HepG2 (cell line): ENCODE measurements around the gene SLC36A1. TPM values are rescaled to one million over a fixed set of nuclear protein-coding genes. Genes with fewer than 3 reads are reported as not detected.

ENCODE experiments used
- IRF2 ChIP-seq: IDR thresholded peaks from 2 replicates; pipeline ENCODE4 v1.6.1; 2018; ENCODE audit warnings: missing genetic modification reagents, missing compliant biosample characterization
- KIAA2018 ChIP-seq: sonication (generic); formaldehyde crosslinking; IDR thresholded peaks from 2 replicates; pipeline ENCODE4 v1.5.0; 2020; ENCODE audit warnings: mild to moderate bottlenecking, missing genetic modification reagents, borderline replicate concordance
- KLF16 ChIP-seq, 2 experiments: sonication (generic) in 1 of 2; formaldehyde crosslinking in 1 of 2; IDR thresholded peaks; 2 replicates each; pipeline versions ENCODE4 v1.6.1 to v1.8.0; 2016 to 2023; ENCODE audit warnings: missing genetic modification reagents in 2 of 2, missing compliant biosample characterization in 1 of 2
- PRPF4 ChIP-seq: fragments of 200-400 bp; formaldehyde crosslinking; IDR thresholded peaks from 2 replicates; pipeline ENCODE4 v1.6.1; 2016; ENCODE audit warnings: low read length, low read depth; ENCODE audit not compliant: poor library complexity, severe bottlenecking
- SMAD1 ChIP-seq: sonication (generic); formaldehyde crosslinking; IDR thresholded peaks from 2 replicates; pipeline ENCODE4 v1.4.0; 2020; ENCODE audit warnings: missing genetic modification reagents, low read depth, mild to moderate bottlenecking, borderline replicate concordance
- SMARCC2 ChIP-seq: fragments of 450-650 bp; IDR thresholded peaks from 2 replicates; pipeline ENCODE4 v1.6.1; 2017; ENCODE audit warnings: antibody characterized with exemption, mild to moderate bottlenecking
- SMYD3 ChIP-seq: sonication (generic); formaldehyde crosslinking; IDR thresholded peaks from 2 replicates; pipeline ENCODE4 v1.8.1; 2023; ENCODE audit warnings: mild to moderate bottlenecking, missing genetic modification reagents
- TFE3 ChIP-seq: IDR thresholded peaks from 2 replicates; pipeline ENCODE4 v1.6.1; 2016
- ZBTB4 ChIP-seq: sonication (generic); formaldehyde crosslinking; IDR thresholded peaks from 2 replicates; pipeline ENCODE4 v1.4.0; 2020; ENCODE audit warnings: missing genetic modification reagents, mild to moderate bottlenecking, borderline replicate concordance
- ZBTB43 ChIP-seq: sonication (generic); formaldehyde crosslinking; conservative IDR thresholded peaks from 2 replicates; pipeline ENCODE4 v1.4.0; 2020; ENCODE audit warnings: missing genetic modification reagents
- ZNF136 ChIP-seq: sonication (generic); formaldehyde crosslinking; IDR thresholded peaks from 2 replicates; pipeline ENCODE4 v1.8.1; 2022; ENCODE audit warnings: low read depth, mild to moderate bottlenecking, moderate library complexity, missing genetic modification reagents
- ZNF589 ChIP-seq: sonication (generic); formaldehyde crosslinking; conservative IDR thresholded peaks from 2 replicates; pipeline ENCODE4 v1.8.0; 2022; ENCODE audit warnings: mild to moderate bottlenecking, moderate library complexity, missing genetic modification reagents
- polyA plus RNA-seq, 8 experiments: library from polyadenylated mRNA; depleted of rRNA in 3 of 8; stranded (reverse) in 7 of 8; unstranded in 1 of 8; fragments of >200 nt; fragmentation: Illumina TruSeq in 4 of 8; extraction: Trizol in 4 of 8; gene quantifications; 2 replicates each; pipeline versions ENCODE4 v1.2.1 to v1.2.3, GENCODE V29; 2011 to 2016; ENCODE audit warnings: low read depth in 4 of 8, missing spikeins in 1 of 8, mixed read lengths in 1 of 8; ENCODE audit not compliant: insufficient read depth in 1 of 8
- total RNA-seq, 5 experiments: library from RNA; depleted of rRNA; stranded (reverse); fragments of >200 nt; fragmentation: Illumina TruSeq; extraction: Trizol; gene quantifications; 2 replicates each; pipeline ENCODE4 v1.2.3, GENCODE V29; 2016; ENCODE audit warnings: low read depth in 1 of 5

The SLC36A1 gene
- total and polyA plus RNA-seq, 2 of the 13 experiments (the other 11 are each of a cell fraction or from before 2014, with no cell fraction given), result 8.0 to 8.9 TPM

GRCh38 chr5:151447174-151448037 is at the start of gene SLC36A1 (continued):
- TF ChIP-seq KIAA2018 (CRISPR knock-in tag) (no peak), SMARCC2 (no peak), ZBTB4 (no peak), KLF16 (CRISPR knock-in tag; IDR thresholded peaks at IDR 0.05) (peak in 1 of 2 experiments; percentile 93; a peak in 2 of 4 replicates), SMAD1 (CRISPR knock-in tag) (no peak), ZNF589 (CRISPR knock-in tag) (no peak), IRF2 (CRISPR knock-in tag) (peak; percentile 84), ZBTB43 (CRISPR knock-in tag) (peak; percentile 78; the same call in 1 of the 2 replicates), ZNF136 (CRISPR knock-in tag) (0 out of 2 replicates have a peak, but pooled peaks have one; percentile 82), PRPF4 (no peak), SMYD3 (CRISPR knock-in tag) (no peak; the same call in 1 of the 2 replicates), TFE3 (CRISPR knock-in tag) (peak; percentile 94)
